Adrenal gland (tissue), 12 donors: Measurements from ENCODE around the gene POLR3A. TPM values are rescaled to one million over a fixed set of nuclear protein-coding genes. Genes with fewer than 3 reads are reported as not detected.

Experiments
- DNase-seq, 7 donors: peaks; one replicate each; pipeline ENCODE4 v3.0.0-alpha.2; 2019 to 2020
- H3K27ac ChIP-seq, 5 donors: fragments of 200-600 bp; sonication (generic) in 4 of 5; 1 replicate in 3 of 5; 2 replicates in 2 of 5; pipeline versions ENCODE4 v1.5.1 to v1.8.0; 2016 to 2020; ENCODE audit warnings: mild to moderate bottlenecking in 1 of 5
- H3K27me3 ChIP-seq: fragments of 200-600 bp; 2 replicates; pipeline ENCODE4 v1.8.0; 2021
- H3K36me3 ChIP-seq, 2 donors: fragments of 200-600 bp; replicated peaks in 1 of 2; 1 replicate in 1 of 2; 2 replicates in 1 of 2; pipeline versions ENCODE4 v1.5.1 to v1.8.0; 2018 to 2022
- H3K4me1 ChIP-seq, 2 donors: fragments of 200-600 bp; replicated peaks in 1 of 2; 1 replicate in 1 of 2; 2 replicates in 1 of 2; pipeline versions ENCODE4 v1.5.1 to v1.8.0; 2018 to 2021
- H3K4me3 ChIP-seq, 4 donors: fragments of 200-600 bp; sonication (generic) in 3 of 4; one replicate each; pipeline ENCODE4 v1.5.1; 2016 to 2018
- H3K9me3 ChIP-seq, 3 donors: fragments of 200-600 bp; sonication (generic) in 1 of 3; replicated peaks in 1 of 3; 1 replicate in 2 of 3; 2 replicates in 1 of 3; pipeline versions ENCODE4 v1.5.1 to v1.8.0; 2016 to 2021
- CTCF ChIP-seq, 6 experiments: fragments of 450-650 bp in 4 of 6; fragments of 200-600 bp in 2 of 6; sonication (generic) in 1 of 6; IDR thresholded peaks; 1 replicate in 5 of 6; 2 replicates in 1 of 6; pipeline versions ENCODE4 v1.5.1 to v1.8.0; 2016 to 2021; ENCODE audit warnings: antibody characterized with exemption in 6 of 6, mild to moderate bottlenecking in 2 of 6, moderate library complexity in 1 of 6
- POLR2A ChIP-seq, 2 donors: fragments of 450-650 bp; IDR thresholded peaks; one replicate each; pipeline ENCODE4 v1.6.1; 2017; ENCODE audit warnings: antibody characterized with exemption in 2 of 2, mild to moderate bottlenecking in 2 of 2, moderate library complexity in 1 of 2
- WGBS, 4 donors: extraction: QIAGEN DNeasy Blood & Tissue Kit in 2 of 4; methylation state at CpG; one replicate each; pipeline versions ENCODE4 v1.1.5 to v1.1.7; 2013 to 2017; 5-methylcytosine and 5-hydroxymethylcytosine counted together
- intact Hi-C, 2 donors: fragments of 100-400 bp; cut with DNase I; formaldehyde crosslinking; loops; one replicate each; pipeline versions ENCODE4 v1.14.1 to v1.15.0; 2022 to 2023
- polyA plus RNA-seq, 3 donors: library from polyadenylated mRNA; stranded (reverse); fragments of 200-250 nt in 2 of 3; fragments of 350-450 nt in 1 of 3; fragmentation: Illumina TruSeq in 1 of 3; extraction: RNeasy Lipid Tissue Mini Kit (QIAGEN cat#74804) in 1 of 3; gene quantifications; one replicate each; pipeline ENCODE4 v1.2.3, GENCODE V29; 2013 to 2014
- small RNA-seq, 2 donors: library from RNA; depleted of rRNA; stranded (forward); fragments of <200 nt; gene quantifications; one replicate each; pipeline ENCODE3, GENCODE V24; 2016
- total RNA-seq, 9 donors: library from RNA; depleted of rRNA in 4 of 9; stranded (reverse); fragments of >200 nt in 4 of 9; fragments of 120-200 nt in 1 of 9; fragmentation: NEBNext Ultra II Directional in 1 of 9; extraction: Animal tissue kit (Norgen Biotek cat#: 25700) in 1 of 9; gene quantifications; one replicate each; pipeline versions ENCODE4 v1.1.0 to v1.2.4, GENCODE V29; 2013 to 2023
- donor health status: healthy with polysubstance abuse.
- donor health status: Bipolar disorder and iron deficiency.
- donor health status: DM: yes; HTN: yes; CAD: no.
- donor health status: DM: no; HTN: no; CAD: no.
- donor health status: DM: no; HTN: no; CAD: no.
- donor health status: DM: yes; HTN: yes; CAD: no.

POLR3A gene
- total and polyA plus RNA-seq, 12 donors: 6.8 to 18.4 (median 14.8) TPM

DNA sequence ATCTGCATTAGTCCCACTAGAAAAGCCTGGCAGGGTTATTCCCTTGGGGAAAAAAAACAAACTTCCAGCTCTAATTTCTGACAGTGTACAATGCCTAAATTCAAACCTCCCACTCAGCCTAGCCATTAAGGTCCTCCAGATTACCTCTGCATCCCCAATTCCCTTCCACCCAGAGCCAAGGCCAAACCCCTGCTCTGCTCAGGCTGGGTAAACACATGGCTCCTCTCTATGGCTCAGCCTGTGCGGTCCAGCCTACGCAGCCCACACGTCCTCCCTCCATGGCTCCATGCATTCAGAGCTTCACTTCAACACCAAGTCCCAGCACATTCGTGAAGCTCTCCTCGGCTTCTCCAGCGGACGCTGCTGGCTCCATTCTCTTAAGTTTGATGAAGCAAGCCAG lies 107.9 kb downstream of the POLR3A start:
- no peak overlapping the region for H3K4me3 ChIP-seq
- 77 to 85% (median 81%) methylated on average over 7 of the region's 7 CpGs for WGBS, 4 donors
- no peaks in the 10 kb centered on the region for H3K9me3 ChIP-seq
- no peak for DNase-seq
- TF ChIP-seq CTCF (IDR thresholded peaks at IDR 0.05): no peak
- no peak for TF ChIP-seq POLR2A (IDR thresholded peaks at IDR 0.05)
- H3K27ac ChIP-seq: peak overlapping the region in 3 of 5 donors; percentile 45 to 87 (median 72)
- no peaks in the 10 kb centered on the region for H3K36me3 ChIP-seq
- intact Hi-C loops: loop anchor here (5.0 to 10.0 kb wide), 2 partner anchors 74 to 77 kb away; no protein-coding TSS in a partner anchor
- peaks cover 60 to 72% of the 10 kb centered on the region in 2 donors for H3K4me1 ChIP-seq
- no peaks in the 10 kb centered on the region for H3K27me3 ChIP-seq

DNA sequence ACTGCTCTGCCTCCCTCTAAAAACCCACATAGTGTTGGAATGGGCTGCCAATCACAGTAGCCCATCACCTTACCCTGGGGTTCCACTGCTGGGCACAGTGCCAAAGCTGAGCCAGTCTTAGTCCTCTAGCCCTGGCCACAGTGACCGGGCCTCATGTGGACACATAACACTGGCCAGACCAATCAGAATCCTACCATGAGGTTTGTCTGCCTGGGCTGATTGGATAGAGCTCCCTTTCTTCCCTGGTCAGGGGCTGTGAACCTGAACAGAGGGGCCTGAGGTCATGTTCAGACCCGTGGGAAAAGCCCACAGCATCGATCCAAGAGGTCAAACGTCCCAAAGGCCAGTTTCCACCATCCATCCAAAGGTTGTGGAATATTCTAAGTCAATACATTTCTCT lies 108.8 kb downstream of the POLR3A start:
- Histone ChIP-seq H3K27ac (peak overlapping the region in 3 of 5 donors; percentile 72 to 87 (median 76)), H3K4me1 (peaks cover 57 to 71% of the 10 kb centered on the region in 2 donors), H3K27me3 (no peaks in the 10 kb centered on the region), H3K9me3 (no peaks in the 10 kb centered on the region), H3K36me3 (no peaks in the 10 kb centered on the region), H3K4me3 (no peak overlapping the region)
- no peak for TF ChIP-seq CTCF (IDR thresholded peaks at IDR 0.05)
- TF ChIP-seq POLR2A (IDR thresholded peaks at IDR 0.05): no peak
- intact Hi-C loops: loop anchor here (5.0 to 10.0 kb wide), 2 partner anchors 73 to 76 kb away; no protein-coding TSS in a partner anchor
- no peak for DNase-seq
- 61 to 69% (median 64%) methylated on average over 1 to 4 of the region's 4 CpGs for WGBS, 4 donors

- Histone ChIP-seq H3K27me3 (no peaks in the 10 kb centered on the region), H3K36me3 (no peaks in the 10 kb centered on the region), H3K9me3 (no peaks in the 10 kb centered on the region), H3K27ac (peak overlapping the region in 4 of 5 donors; percentile 31 to 87 (median 74)), H3K4me3 (no peak overlapping the region), H3K4me1 (peaks cover 49 to 66% of the 10 kb centered on the region in 2 donors)
- TF ChIP-seq POLR2A (IDR thresholded peaks at IDR 0.05) (no peak), CTCF (IDR thresholded peaks at IDR 0.05) (no peak)
- intact Hi-C loops: loop anchor here (5.0 to 10.0 kb wide), 3 partner anchors 72 to 95 kb away; no protein-coding TSS in a partner anchor
- 45 to 51% (median 48%) methylated on average over 4 of the region's 4 CpGs for WGBS, 4 donors
- no peak for DNase-seq
Measured at GRCh38 chr10:77919713-77920108, 109.6 kb downstream of the POLR3A start.

Small RNAs within 50 kb of the gene (small RNA-seq; reads per million reads assigned to genes)
- 0 reads per million in 2 donors for gene RF00017

Other genes starting within 250 kb of the POLR3A start
- gene DLG5, start 102.8 kb downstream of the POLR3A start, total RNA-seq: 100 to 1,000 TPM in 6 of 9 donors, 10 to 100 TPM in 3; 32.6 to 175 (median 125) TPM
- gene DLG5, start 102.8 kb downstream of the POLR3A start, polyA plus RNA-seq: 10 to 100 TPM; 39.6 to 94.4 (median 88.6) TPM
- 1,000 to 10,000 TPM; 1,129 to 3,558 (median 1,494) TPM for gene RPS24, start 4.3 kb upstream of the POLR3A start, total RNA-seq
- 1,000 to 10,000 TPM; 3,413 to 4,974 (median 3,878) TPM for gene RPS24, start 4.3 kb upstream of the POLR3A start, polyA plus RNA-seq